GM13977 (cell line): Measurements from ENCODE around the gene TSC22D4.

Experiments used
- DNase-seq: peaks from one replicate; pipeline ENCODE4 v3.0.0; 2012; ENCODE audit warnings: low spot score
- CTCF ChIP-seq: IDR thresholded peaks from 2 replicates; pipeline ENCODE4 v1.5.1; 2012; ENCODE audit warnings: mild to moderate bottlenecking, control low read depth; ENCODE audit not compliant: insufficient read depth; ENCODE audit errors: extremely low read depth, missing control alignments
- in situ Hi-C: fragments of 300-500 bp; cut with MboI; formaldehyde crosslinking; loops from one replicate; pipeline ENCODE4 v1.12.0; 2022; ENCODE audit warnings: low sequenced_read_pairs, low pct_unique_long_range_greater_than_20kb, mixed read lengths, inconsistent platforms; ENCODE audit not compliant: unreplicated experiment

The TSC22D4 gene

GRCh38 chr7:100471021-100471420, 8.0 kb downstream of the TSC22D4 start:
- no peak for DNase-seq
- no peak for TF ChIP-seq CTCF
- in situ Hi-C loops = no loop called here

DNA sequence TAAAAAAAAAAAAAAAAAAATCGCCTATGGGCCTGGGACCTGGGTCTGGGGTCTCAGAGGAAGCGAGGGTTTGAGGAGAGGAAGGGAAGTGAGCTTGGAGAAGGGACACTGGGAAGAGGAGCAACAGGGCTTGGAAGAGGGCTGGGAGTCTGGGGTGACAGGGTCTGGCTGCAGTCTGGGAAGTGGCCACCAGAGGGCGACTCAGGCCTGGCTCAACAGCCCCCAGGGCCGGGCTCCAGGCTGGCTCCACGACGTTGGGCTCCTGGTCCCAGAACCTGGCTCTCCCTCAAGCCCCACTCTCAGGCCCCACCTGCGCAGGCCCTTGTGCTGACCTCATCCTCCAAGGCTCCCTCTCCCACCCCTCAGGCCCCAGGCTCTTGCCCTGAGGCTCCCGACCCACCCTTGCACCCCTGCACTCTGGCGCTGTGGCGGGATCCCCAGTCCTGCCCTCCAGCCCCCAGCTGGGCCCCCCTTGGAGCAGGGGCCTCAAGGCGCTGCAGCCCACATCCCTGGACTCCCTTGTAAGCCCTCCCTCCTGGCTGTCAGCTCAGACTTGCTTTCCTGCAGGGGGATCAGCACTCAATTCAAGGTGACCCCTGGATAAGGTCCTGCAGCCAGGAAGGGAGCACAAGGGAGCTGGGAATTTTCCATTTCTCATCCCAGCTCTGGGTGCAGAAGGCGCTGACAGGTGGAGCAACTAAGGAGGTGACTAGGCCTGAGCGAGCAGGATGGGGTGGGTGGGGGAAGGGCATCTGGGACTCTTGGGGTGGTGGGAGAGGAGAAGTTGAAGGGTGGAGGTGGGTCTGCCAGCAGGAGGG, 9.6 kb downstream of the TSC22D4 start:
- in situ Hi-C loops = no loop called here
- DNase-seq = peak; percentile 94
- TF ChIP-seq CTCF = peak; percentile 93

DNA sequence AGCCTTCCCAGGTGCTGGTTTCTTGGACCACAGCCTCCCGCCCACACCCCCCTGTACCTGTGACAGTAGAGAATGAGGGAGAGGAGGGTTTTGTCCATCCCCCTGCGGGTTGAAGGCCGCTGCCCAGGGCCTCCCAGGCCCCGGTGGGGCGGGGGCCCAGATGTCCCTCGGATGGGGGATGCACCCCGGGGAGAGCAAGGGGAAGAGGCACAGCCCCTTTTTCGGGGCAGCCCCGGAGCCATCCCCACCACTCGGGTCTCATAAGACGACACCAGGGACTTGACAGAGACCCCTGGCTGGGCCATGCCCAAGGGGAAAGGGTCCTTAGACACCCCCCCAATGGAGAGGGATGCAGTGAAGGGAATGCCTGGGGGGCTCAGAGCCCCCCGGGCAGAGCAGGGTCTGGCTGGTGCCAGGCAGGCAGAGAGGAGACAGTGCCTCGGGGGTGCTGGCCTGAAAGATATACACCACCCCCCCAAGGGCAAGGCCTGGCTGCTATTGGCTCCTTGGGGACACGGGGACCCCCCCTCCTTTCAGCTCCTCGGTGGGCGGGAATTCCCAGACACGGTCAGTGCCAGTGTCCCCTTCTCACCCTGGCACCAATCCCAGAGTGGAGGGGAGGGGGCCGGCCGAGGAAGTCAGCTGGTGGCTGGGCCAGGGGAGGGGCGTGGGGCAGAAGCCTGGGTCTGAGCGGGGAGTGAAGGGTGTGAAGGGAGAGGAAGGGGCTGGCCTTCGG, 11.2 kb downstream of the TSC22D4 start:
- no peak for TF ChIP-seq CTCF
- in situ Hi-C loops = no loop called here

DNA sequence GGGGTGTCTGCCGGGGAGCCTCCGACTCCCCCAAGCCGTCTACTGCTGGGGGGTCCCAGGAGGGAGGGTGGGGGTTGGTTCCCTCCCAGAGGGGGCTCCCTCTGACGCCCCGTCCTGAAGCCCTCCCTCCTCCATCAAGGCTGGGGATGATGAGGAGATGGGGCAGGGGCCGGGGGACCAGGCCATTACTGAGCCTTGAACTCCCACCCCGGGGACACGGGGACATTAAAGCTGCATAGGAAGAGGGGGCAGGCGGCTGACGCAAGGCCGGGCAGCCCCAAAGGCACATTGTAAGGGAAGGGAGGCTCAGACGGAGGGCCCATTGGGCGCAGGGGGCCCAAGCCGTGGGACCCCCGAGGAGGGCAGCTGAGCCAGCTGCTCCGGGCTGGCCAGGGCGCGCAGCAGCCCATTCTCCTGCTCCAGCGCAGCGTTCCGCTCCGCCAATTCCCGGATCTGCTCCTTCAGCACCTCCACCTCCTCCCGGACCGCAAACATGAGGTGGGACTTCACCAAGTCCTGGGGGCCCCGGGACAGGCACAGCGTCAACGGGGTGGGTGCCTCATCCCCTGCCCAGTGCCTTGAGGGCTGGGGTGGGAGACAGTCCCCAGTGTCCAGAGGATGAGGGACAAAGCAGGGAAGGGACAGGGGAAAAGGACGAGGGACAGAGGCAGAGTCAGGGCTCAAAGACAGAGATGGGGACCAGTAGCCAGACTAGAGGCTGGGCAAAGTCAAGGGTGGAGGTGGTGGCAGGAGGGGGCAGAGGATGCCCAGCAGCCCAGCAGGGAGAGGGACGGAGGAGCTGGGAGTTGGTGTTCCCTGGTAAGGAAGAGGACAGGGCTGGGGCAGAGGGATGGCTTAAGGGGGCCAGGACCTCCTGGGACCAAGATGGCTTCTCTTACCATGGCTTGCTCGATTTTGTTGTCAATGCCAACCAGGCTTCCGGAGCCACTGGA, 12.1 kb downstream of the TSC22D4 start:
- in situ Hi-C loops = no loop called here
- no peak for TF ChIP-seq CTCF
- DNase-seq = no peak

More for the DNA sequence above, 11.2 kb downstream of the TSC22D4 start:
- DNase-seq = no peak

DNA sequence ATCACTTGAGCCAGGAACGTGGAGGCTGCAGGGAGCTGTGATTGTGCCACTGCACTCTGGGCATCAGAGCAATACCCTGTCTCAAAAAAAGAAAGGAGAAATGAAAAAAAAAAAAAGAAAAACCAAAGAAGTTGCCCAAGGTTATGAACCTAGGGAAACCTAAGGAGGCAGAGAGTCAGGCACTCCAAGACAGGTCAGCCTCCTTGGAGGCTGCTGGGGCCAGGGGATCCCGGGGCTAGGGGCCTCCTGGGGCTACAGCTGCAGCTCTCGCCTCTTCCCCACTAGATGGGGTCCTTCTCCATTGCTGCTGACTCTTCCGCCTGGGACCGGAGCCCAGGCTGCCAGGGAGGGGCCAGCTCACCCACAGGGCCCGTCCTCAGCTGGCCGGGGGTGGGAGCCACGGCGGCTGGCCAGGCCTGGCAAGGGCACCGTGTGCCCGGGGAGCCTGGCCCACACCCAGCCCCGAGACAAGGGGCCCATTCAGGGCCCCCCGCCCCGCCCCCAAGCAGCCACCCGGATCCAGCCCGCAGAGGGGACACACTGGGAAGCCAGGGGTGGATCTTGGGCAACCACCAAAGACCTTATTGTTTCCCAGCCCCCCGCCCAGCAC, 13.2 kb downstream of the TSC22D4 start:
- in situ Hi-C loops = no loop called here
- DNase-seq = no peak
- peak; percentile 15 for TF ChIP-seq CTCF

- TF ChIP-seq CTCF = no peak
- in situ Hi-C loops = no loop called here
These were observed 13.7 kb downstream of the TSC22D4 start for GRCh38 chr7:100465299-100465698.

More at GRCh38 chr7:100465299-100465698, 13.7 kb downstream of the TSC22D4 start:
- no peak for DNase-seq
